ENCODE data around the gene FAM221B.

FAM221B gene

DNA sequence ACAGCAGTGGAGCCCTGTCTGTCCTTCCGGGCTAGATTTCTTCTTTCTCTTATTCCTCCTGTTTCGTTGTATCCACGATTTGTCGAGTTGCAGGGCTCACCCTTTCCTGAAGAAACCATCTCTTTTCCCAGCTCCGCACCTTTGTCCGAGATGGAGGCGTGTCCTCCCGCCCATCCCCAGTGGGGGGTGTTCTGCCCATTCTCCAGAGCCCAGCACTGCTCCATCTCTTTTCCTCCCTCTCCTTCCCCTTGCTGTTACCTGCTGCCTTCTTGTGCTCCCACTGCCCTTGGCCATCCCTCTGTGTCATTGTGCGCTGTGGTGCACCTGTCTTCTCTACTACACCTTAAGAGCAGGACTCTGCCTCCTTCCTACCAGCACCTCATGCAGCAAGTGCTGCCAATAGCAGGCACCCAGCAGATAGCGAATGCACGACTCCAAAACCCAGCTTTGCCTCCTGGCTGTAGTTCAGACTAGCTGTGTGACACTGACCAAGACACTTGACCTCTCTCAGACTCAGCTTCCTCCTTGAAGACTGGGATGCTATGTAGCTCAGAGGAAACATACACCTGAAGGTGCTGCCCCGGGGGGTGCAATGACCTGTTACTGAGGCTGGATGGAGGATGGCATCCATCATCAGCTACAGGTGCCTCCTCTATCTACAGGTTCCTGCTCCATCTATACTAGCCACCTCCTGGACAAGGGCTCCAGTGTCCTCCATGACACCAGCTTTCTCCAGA lies 32.8 kb upstream of the FAM221B start:
- Histone ChIP-seq H3K9ac (ENCODE audit: low read depth, low read length) (no peak overlapping the region), H3K4me1 (ENCODE audit: control insufficient read depth, insufficient read depth, low read length) (no peaks in the 10 kb centered on the region), H3K27ac (ENCODE audit: low read depth, low read length) (no peak overlapping the region), H3K36me3 (ENCODE audit: control insufficient read depth, insufficient read depth, low read length) (no peaks in the 10 kb centered on the region), H3K27me3 (ENCODE audit: control insufficient read depth, insufficient read depth, low read length) (no peaks in the 10 kb centered on the region), H3K4me3 (ENCODE audit: low read depth, low read length) (no peak overlapping the region), H3K9me3 (ENCODE audit: control insufficient read depth, insufficient read depth, low read length) (no peaks in the 10 kb centered on the region)

DNA sequence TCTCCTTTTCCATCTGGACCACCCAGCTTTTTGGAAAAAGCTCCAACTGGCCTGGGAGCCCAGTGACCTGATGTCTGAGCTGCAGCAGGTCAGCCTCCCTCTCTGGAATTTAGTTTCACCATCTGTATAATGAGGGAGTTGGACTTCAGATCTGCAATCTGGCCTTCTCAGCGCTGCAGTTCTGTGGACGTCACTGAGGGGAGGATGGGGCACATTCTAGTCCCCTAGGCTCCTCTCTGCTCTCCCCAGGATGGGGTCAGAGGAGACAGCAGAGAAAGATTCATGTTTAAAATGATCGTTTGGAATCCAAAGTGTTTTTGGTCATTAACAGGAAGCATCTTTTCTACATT lies 31.4 kb upstream of the FAM221B start:
- no peaks in the 10 kb centered on the region for H3K9me3 ChIP-seq (ENCODE audit: control insufficient read depth, insufficient read depth, low read length)
- H3K4me3 ChIP-seq (ENCODE audit: low read depth, low read length) = no peak overlapping the region
- no peaks in the 10 kb centered on the region for H3K4me1 ChIP-seq (ENCODE audit: control insufficient read depth, insufficient read depth, low read length)
- no peak overlapping the region for H3K9ac ChIP-seq (ENCODE audit: low read depth, low read length)
- no peak overlapping the region for H3K27ac ChIP-seq (ENCODE audit: low read depth, low read length)
- no peaks in the 10 kb centered on the region for H3K36me3 ChIP-seq (ENCODE audit: control insufficient read depth, insufficient read depth, low read length)
- no peaks in the 10 kb centered on the region for H3K27me3 ChIP-seq (ENCODE audit: control insufficient read depth, insufficient read depth, low read length)

DNA sequence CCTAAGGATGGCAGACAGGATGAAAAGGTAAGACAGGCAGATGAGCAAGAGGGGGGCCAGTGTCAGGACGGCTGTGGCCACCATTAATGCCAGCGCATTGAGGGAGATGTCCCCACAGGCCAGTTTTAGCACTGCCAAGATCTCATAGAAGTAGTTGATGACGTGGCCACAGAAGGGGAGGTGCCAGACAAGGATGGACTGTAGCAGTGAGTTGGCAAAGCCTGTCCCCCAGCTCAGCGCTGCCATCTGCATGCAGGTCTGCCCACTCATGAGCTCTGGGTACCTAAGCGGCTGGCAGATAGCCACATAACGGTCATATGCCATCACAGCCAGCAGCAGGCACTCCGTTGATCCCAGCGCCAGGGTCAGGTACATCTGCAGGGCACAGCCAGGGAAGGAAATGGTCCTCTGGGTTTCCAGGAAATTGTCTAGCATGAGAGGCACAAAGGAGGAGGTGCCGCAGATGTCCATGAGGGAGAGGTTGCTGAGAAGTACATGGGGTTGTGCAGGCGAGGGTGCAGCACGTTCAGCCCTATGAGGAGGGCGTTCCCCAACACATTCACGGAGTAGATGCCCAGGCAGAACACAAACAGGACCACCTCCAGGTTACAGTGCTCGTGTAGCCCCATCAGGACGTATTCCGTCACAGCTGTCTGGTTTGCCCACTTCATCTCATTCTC lies 30.9 kb upstream of the FAM221B start:
- Histone ChIP-seq H3K27ac (ENCODE audit: low read depth, low read length) (no peak overlapping the region), H3K9ac (ENCODE audit: low read depth, low read length) (no peak overlapping the region), H3K4me1 (ENCODE audit: control insufficient read depth, insufficient read depth, low read length) (no peaks in the 10 kb centered on the region), H3K4me3 (ENCODE audit: low read depth, low read length) (no peak overlapping the region), H3K27me3 (ENCODE audit: control insufficient read depth, insufficient read depth, low read length) (no peaks in the 10 kb centered on the region), H3K36me3 (ENCODE audit: control insufficient read depth, insufficient read depth, low read length) (no peaks in the 10 kb centered on the region), H3K9me3 (ENCODE audit: control insufficient read depth, insufficient read depth, low read length) (no peaks in the 10 kb centered on the region)

DNA sequence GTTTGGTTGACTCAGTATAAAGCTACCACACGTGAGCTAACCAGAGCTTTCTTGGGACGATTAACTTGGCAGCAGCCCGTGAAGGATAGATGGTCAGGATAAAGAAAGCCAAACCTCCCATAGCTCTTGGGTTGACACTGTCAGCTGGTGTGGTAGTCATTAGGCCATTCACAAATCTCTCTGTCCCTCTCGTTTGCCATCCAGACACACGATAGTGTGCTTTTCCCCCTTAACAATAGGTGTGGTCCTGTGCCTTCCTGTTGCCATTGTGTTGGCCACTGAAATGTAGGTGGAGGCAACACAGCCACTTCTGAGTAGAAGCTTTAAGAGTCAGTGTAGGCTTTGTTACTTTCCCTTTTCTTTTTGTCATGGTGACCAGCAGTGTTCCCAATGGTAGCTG lies 29.9 kb upstream of the FAM221B start:
- no peak overlapping the region for H3K4me3 ChIP-seq (ENCODE audit: low read depth, low read length)
- H3K27ac ChIP-seq (ENCODE audit: low read depth, low read length) = no peak overlapping the region
- no peak overlapping the region for H3K9ac ChIP-seq (ENCODE audit: low read depth, low read length)
- no peaks in the 10 kb centered on the region for H3K9me3 ChIP-seq (ENCODE audit: control insufficient read depth, insufficient read depth, low read length)
- no peaks in the 10 kb centered on the region for H3K4me1 ChIP-seq (ENCODE audit: control insufficient read depth, insufficient read depth, low read length)
- H3K27me3 ChIP-seq (ENCODE audit: control insufficient read depth, insufficient read depth, low read length) = no peaks in the 10 kb centered on the region
- H3K36me3 ChIP-seq (ENCODE audit: control insufficient read depth, insufficient read depth, low read length) = 0 out of 2 replicates have a peak, but pooled peaks cover under 1% of the 10 kb centered on the region

DNA sequence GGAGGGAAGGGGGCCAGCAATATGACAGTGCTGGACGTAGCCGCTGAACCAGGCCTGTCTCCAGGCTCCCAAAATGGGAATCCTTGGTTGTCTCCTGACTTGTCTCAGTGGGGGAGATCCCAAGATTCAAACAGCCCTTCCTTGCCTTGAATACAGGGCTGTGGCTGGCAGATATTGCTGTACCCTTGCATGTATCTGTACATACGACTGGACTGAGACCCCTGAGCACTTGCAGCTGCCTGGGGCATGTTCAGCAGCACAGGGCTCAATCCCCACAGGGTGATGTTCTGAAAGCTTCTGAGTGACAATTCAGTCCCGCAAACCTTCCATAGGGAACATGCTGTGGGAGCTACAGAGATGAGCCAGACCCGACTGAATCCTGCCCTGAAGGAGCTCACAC lies 28.4 kb upstream of the FAM221B start:
- Histone ChIP-seq H3K27ac (ENCODE audit: low read depth, low read length) (no peak overlapping the region), H3K4me3 (ENCODE audit: low read depth, low read length) (no peak overlapping the region), H3K27me3 (ENCODE audit: control insufficient read depth, insufficient read depth, low read length) (no peaks in the 10 kb centered on the region), H3K9ac (ENCODE audit: low read depth, low read length) (no peak overlapping the region), H3K36me3 (ENCODE audit: control insufficient read depth, insufficient read depth, low read length) (0 out of 2 replicates have a peak, but pooled peaks cover 6% of the 10 kb centered on the region), H3K9me3 (ENCODE audit: control insufficient read depth, insufficient read depth, low read length) (no peaks in the 10 kb centered on the region), H3K4me1 (ENCODE audit: control insufficient read depth, insufficient read depth, low read length) (no peaks in the 10 kb centered on the region)

DNA sequence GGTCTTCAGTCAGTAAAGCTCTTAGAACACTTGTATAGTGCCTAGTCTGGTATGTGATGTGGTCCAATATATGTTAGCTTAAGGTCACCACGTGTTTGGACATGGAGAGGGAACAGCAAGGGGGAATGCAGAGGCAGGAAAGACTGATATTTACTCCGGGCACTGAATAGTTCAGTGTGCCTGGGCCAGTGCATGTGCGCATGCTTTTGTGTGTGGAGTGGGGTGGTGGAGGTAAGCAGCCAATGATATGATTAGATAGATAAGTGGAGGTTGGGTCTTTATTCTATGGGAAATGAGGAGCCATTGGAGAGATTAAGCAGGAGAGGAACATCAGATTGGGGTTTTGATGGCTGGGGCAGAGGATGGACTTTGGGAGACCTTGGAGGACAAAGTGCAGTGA lies 27.7 kb upstream of the FAM221B start:
- Histone ChIP-seq H3K9ac (ENCODE audit: low read depth, low read length) (no peak overlapping the region), H3K36me3 (ENCODE audit: control insufficient read depth, insufficient read depth, low read length) (0 out of 2 replicates have a peak, but pooled peaks cover 6% of the 10 kb centered on the region), H3K27me3 (ENCODE audit: control insufficient read depth, insufficient read depth, low read length) (no peaks in the 10 kb centered on the region), H3K9me3 (ENCODE audit: control insufficient read depth, insufficient read depth, low read length) (no peaks in the 10 kb centered on the region), H3K27ac (ENCODE audit: low read depth, low read length) (no peak overlapping the region), H3K4me3 (ENCODE audit: low read depth, low read length) (no peak overlapping the region), H3K4me1 (ENCODE audit: control insufficient read depth, insufficient read depth, low read length) (no peaks in the 10 kb centered on the region)

DNA sequence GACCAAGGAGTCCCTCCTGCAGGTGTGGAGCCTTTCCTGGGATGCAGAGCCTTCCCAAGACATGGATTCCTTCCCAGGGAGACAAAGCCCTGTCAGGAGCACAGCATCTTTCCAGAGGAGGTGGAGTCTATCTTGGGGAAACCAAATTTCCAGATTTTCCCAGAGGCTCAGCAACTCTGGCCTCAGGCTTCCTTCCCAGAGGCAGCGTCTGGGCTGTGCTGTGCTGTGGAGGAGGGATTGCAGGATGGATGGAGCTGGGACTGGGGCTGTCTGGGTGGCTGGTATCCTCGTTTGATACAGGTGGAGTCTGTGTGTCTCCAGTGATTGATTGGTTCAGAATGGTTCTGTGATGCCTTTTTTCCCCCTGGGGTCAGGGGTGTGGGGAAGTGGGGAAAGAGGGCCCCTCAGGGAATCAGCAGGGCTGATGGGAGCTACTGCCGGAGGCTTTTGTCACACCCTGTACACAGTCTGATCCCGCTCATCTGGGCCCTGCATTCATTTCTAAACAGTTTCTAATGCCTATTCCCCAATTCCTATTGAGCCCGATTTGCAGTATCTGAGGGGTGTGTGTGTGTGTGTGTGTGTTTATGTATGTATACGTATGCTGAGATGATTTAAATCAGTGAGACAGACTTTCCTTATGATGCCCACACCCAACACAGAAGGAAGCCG lies 25.7 kb upstream of the FAM221B start:
- H3K36me3 ChIP-seq (ENCODE audit: control insufficient read depth, insufficient read depth, low read length) = 0 out of 2 replicates have a peak, but pooled peaks cover 6% of the 10 kb centered on the region
- H3K27me3 ChIP-seq (ENCODE audit: control insufficient read depth, insufficient read depth, low read length) = no peaks in the 10 kb centered on the region
- no peak overlapping the region for H3K9ac ChIP-seq (ENCODE audit: low read depth, low read length)
- H3K9me3 ChIP-seq (ENCODE audit: control insufficient read depth, insufficient read depth, low read length) = no peaks in the 10 kb centered on the region
- H3K4me1 ChIP-seq (ENCODE audit: control insufficient read depth, insufficient read depth, low read length) = no peaks in the 10 kb centered on the region
- H3K4me3 ChIP-seq (ENCODE audit: low read depth, low read length) = no peak overlapping the region
- H3K27ac ChIP-seq (ENCODE audit: low read depth, low read length) = no peak overlapping the region

DNA sequence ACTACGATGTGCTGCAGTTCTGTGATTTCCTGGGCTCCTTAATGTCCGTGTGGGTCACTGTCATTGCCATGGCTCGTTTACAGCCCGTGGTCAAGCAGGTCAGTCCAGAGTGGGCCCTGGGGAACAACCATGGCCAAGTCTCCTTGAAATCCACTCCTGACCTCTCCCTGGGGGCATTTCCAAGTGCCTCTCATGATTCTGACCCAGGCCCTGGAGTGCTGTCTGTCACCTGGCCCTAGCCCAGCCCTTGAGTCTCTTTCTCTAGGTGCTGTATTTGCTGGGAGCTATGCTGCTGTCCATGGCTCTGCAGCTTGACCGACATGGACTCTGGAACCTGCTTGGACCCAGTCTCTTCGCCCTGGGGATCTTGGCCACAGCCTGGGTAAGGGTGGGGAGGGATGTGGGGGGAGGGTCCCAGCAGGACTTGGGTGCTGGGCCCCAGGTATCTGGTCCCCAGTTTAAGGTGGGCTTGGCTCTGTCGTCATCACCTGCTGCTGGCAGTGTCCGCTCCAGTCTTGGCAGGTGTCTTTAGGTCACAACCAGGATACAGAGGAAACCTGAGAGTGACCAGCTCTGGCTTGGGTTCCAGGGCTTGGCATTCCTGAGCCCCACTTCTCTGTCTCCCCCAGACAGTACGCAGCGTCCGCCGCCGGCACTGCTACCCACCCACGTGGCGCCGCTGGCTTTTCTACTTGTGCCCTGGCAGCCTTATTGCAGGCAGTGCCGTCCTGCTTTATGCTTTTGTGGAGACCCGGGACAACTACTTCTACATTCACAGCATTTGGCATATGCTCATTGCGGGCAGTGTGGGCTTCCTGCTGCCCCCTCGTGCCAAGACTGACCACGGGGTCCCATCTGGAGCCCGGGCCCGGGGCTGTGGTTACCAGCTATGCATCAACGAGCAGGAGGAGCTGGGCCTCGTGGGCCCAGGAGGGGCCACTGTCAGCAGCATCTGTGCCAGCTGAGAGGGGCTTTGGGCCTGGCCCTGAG lies 24.6 kb upstream of the FAM221B start:
- Histone ChIP-seq H3K36me3 (ENCODE audit: control insufficient read depth, insufficient read depth, low read length) (0 out of 2 replicates have a peak, but pooled peaks cover 6% of the 10 kb centered on the region), H3K4me1 (ENCODE audit: control insufficient read depth, insufficient read depth, low read length) (no peaks in the 10 kb centered on the region), H3K27me3 (ENCODE audit: control insufficient read depth, insufficient read depth, low read length) (no peaks in the 10 kb centered on the region), H3K27ac (ENCODE audit: low read depth, low read length) (no peak overlapping the region), H3K9me3 (ENCODE audit: control insufficient read depth, insufficient read depth, low read length) (no peaks in the 10 kb centered on the region), H3K4me3 (ENCODE audit: low read depth, low read length) (no peak overlapping the region), H3K9ac (ENCODE audit: low read depth, low read length) (no peak overlapping the region)

DNA sequence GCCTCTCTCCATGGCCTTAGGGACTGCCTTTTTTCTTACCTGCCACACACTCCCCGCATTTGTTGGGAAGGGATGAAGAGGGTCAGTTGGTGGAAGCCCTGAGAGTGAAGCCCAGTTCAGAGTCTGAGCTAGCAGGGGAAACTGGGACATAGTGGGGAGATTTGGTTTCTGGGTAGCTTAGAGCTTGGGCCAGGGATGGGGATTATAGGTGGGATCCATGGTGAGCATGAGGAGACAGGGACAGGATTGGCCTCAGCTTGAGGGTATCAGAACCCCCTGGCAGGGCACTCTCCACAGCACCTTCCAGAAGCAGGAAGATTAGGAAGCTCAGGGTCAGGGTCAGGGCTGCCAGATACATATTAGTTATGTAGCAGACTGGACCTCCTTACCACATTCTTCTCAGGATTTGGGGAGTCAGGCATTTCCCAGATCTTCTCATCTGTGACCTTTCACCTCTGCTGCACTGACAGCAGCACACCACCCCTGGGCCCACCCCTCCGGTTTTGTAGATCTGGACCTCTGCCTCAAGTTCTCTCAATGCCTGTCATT lies 23.8 kb upstream of the FAM221B start:
- Histone ChIP-seq H3K9me3 (ENCODE audit: control insufficient read depth, insufficient read depth, low read length) (no peaks in the 10 kb centered on the region), H3K4me3 (ENCODE audit: low read depth, low read length) (no peak overlapping the region), H3K4me1 (ENCODE audit: control insufficient read depth, insufficient read depth, low read length) (no peaks in the 10 kb centered on the region), H3K36me3 (ENCODE audit: control insufficient read depth, insufficient read depth, low read length) (peaks cover 11% of the 10 kb centered on the region; the same call in 1 of the 2 replicates), H3K9ac (ENCODE audit: low read depth, low read length) (no peak overlapping the region), H3K27me3 (ENCODE audit: control insufficient read depth, insufficient read depth, low read length) (peaks cover 1% of the 10 kb centered on the region; the same call in 1 of the 2 replicates), H3K27ac (ENCODE audit: low read depth, low read length) (no peak overlapping the region)

Data from HUES48 (cell line).